HTERT RPE-1 (cell line): ENCODE measurements around the gene BSCL2.
"Not testable (repeated sequence)": the region's sequence is repeated elsewhere in the genome, so short reads cannot be mapped to it uniquely, and the experiment has no call there.

Experiments
- in situ Hi-C: fragments of 300-500 bp; cut with MboI; formaldehyde crosslinking; loops from 4 replicates; pipeline ENCODE4 v1.14.3; 2020; ENCODE audit warnings: low sequenced_read_pairs

The BSCL2 gene

GRCh38 chr11:62707277-62707861 lies at the start of gene BSCL2, which contains the start of gene GNG3:
Gene BSCL2, minus strand, starts transcription at chr11:62707424. Its CDS starts 229 bp downstream, at chr11:62707195.
Gene GNG3, plus strand, starts transcription at chr11:62707676. Its CDS starts 620 bp downstream, at chr11:62708296.
- in situ Hi-C loops: no loop called here

- in situ Hi-C loops: no loop called here
Observed at GRCh38 chr11:62755086-62755615, 47.9 kb upstream of the BSCL2 start.

GRCh38 chr11:62753736-62754603 lies 46.7 kb upstream of the BSCL2 start, which contains the start of gene ZBTB3:
Gene ZBTB3, minus strand, starts transcription at chr11:62754160. Its CDS starts 496 bp downstream, at chr11:62753664.
- in situ Hi-C loops: no loop called here

- in situ Hi-C loops: no loop called here
Observed at GRCh38 chr11:62752994-62753735, 45.9 kb upstream of the BSCL2 start.

GRCh38 chr11:62752177-62752785 lies 45.1 kb upstream of the BSCL2 start:
- in situ Hi-C loops: no loop called here

GRCh38 chr11:62749931-62750330 lies 42.7 kb upstream of the BSCL2 start:
- in situ Hi-C loops: not testable (repeated sequence)

- in situ Hi-C loops: no loop called here
Observed at GRCh38 chr11:62747475-62748160, 40.4 kb upstream of the BSCL2 start.

GRCh38 chr11:62737196-62737595 lies 30.0 kb upstream of the BSCL2 start:
- in situ Hi-C loops: no loop called here

GRCh38 chr11:62732830-62733229 lies 25.6 kb upstream of the BSCL2 start:
- in situ Hi-C loops: no loop called here

- in situ Hi-C loops: not testable (repeated sequence)
Observed at GRCh38 chr11:62730076-62730475, 22.9 kb upstream of the BSCL2 start.

- in situ Hi-C loops: no loop called here
Observed at GRCh38 chr11:62728171-62728988, 21.2 kb upstream of the BSCL2 start, which contains the start of gene TTC9C. Gene TTC9C, plus strand, starts transcription at chr11:62728486. Its CDS starts 363 bp downstream, at chr11:62728849.

GRCh38 chr11:62727872-62728170 lies 20.6 kb upstream of the BSCL2 start:
- in situ Hi-C loops: no loop called here

- in situ Hi-C loops: no loop called here
Observed at GRCh38 chr11:62727165-62727871, 20.1 kb upstream of the BSCL2 start, which contains the start of gene HNRNPUL2. Gene HNRNPUL2, minus strand, starts transcription at chr11:62727457. Its CDS starts 301 bp downstream, at chr11:62727156.

- in situ Hi-C loops: no loop called here
Observed at GRCh38 chr11:62726915-62727164, 19.6 kb upstream of the BSCL2 start.

GRCh38 chr11:62726156-62726914 lies 19.1 kb upstream of the BSCL2 start:
- in situ Hi-C loops: no loop called here

- in situ Hi-C loops: no loop called here
Observed at GRCh38 chr11:62725646-62726045, 18.4 kb upstream of the BSCL2 start.

- in situ Hi-C loops: no loop called here
Observed at GRCh38 chr11:62724171-62724570, 16.9 kb upstream of the BSCL2 start.

GRCh38 chr11:62721994-62722393 lies 14.8 kb upstream of the BSCL2 start:
- in situ Hi-C loops: no loop called here
